H9 (cell line): ENCODE data around the gene PARD3. TPM values are rescaled to one million over a fixed set of nuclear protein-coding genes. Genes with fewer than 3 reads are reported as not detected.

Experiments
- DNase-seq: peaks from one replicate; pipeline ENCODE4 v3.0.0-alpha.2; 2017
- H2AFZ ChIP-seq: one replicate; pipeline ENCODE4 v1.6.1; 2013; ENCODE audit warnings: mild to moderate bottlenecking, low read length, control low read depth, moderate library complexity
- H2AK5ac ChIP-seq: 2 replicates; pipeline ENCODE4 v1.6.1; 2013; ENCODE audit warnings: low read length, control low read depth, mixed read lengths; ENCODE audit not compliant: insufficient read length
- H2BK120ac ChIP-seq: one replicate; pipeline ENCODE4 v1.6.1; 2013; ENCODE audit warnings: low read depth, mild to moderate bottlenecking, low read length, control low read depth, inconsistent platforms; ENCODE audit not compliant: poor library complexity, severe bottlenecking
- H2BK12ac ChIP-seq: 2 replicates; pipeline ENCODE4 v1.6.1; 2013; ENCODE audit warnings: low read length, control low read depth, mixed read lengths, low read depth; ENCODE audit not compliant: insufficient read length
- H2BK15ac ChIP-seq: 2 replicates; pipeline ENCODE4 v1.6.1; 2013; ENCODE audit warnings: low read depth, low read length, control low read depth
- H2BK20ac ChIP-seq: one replicate; pipeline ENCODE4 v1.6.1; 2013; ENCODE audit warnings: low read depth, mild to moderate bottlenecking, low read length, control low read depth, inconsistent platforms; ENCODE audit not compliant: poor library complexity, severe bottlenecking
- H2BK5ac ChIP-seq: 2 replicates; pipeline ENCODE4 v1.6.1; 2013; ENCODE audit warnings: low read length, control low read depth, mixed read lengths; ENCODE audit not compliant: insufficient read length
- H3K14ac ChIP-seq: 2 replicates; pipeline ENCODE4 v1.6.1; 2013; ENCODE audit warnings: low read length, control low read depth; ENCODE audit not compliant: insufficient read depth
- H3K18ac ChIP-seq: 2 replicates; pipeline ENCODE4 v1.6.1; 2013; ENCODE audit warnings: low read depth, mild to moderate bottlenecking, mixed read lengths, low read length, control low read depth; ENCODE audit not compliant: insufficient read length
- H3K23ac ChIP-seq: 2 replicates; pipeline ENCODE4 v1.6.1; 2013; ENCODE audit warnings: low read length, control low read depth, mixed read lengths, low read depth; ENCODE audit not compliant: insufficient read length
- H3K23me2 ChIP-seq: 2 replicates; pipeline ENCODE4 v1.6.1; 2013; ENCODE audit warnings: low read depth, mild to moderate bottlenecking, mixed read lengths, low read length, control low read depth; ENCODE audit not compliant: insufficient read length, poor library complexity, severe bottlenecking
- H3K27ac ChIP-seq: 2 replicates; pipeline ENCODE4 v1.5.1; 2013; ENCODE audit warnings: low read length, control low read depth, mixed read lengths, low read depth; ENCODE audit not compliant: insufficient read length
- H3K27me3 ChIP-seq: 2 replicates; pipeline ENCODE4 v1.6.1; 2013; ENCODE audit warnings: low read length, control low read depth, inconsistent platforms; ENCODE audit not compliant: insufficient read depth
- H3K4ac ChIP-seq: 2 replicates; pipeline ENCODE4 v1.6.1; 2013; ENCODE audit warnings: low read depth, mild to moderate bottlenecking, control low read depth, inconsistent platforms, low read length, moderate library complexity
- H3K4me1 ChIP-seq: 2 replicates; pipeline ENCODE4 v1.6.1; 2013; ENCODE audit warnings: low read length, control low read depth, inconsistent platforms; ENCODE audit not compliant: insufficient read depth
- H3K4me2 ChIP-seq: 2 replicates; pipeline ENCODE4 v1.6.1; 2013; ENCODE audit warnings: low read length, control low read depth, mixed read lengths; ENCODE audit not compliant: insufficient read length, insufficient read depth
- H3K56ac ChIP-seq: 2 replicates; pipeline ENCODE4 v1.6.1; 2013; ENCODE audit warnings: low read depth, mild to moderate bottlenecking, mixed read lengths, low read length, control low read depth; ENCODE audit not compliant: insufficient read length
- H3K79me1 ChIP-seq: 2 replicates; pipeline ENCODE4 v1.6.1; 2013; ENCODE audit warnings: low read depth, mild to moderate bottlenecking, moderate library complexity, low read length, control low read depth, inconsistent platforms; ENCODE audit not compliant: insufficient read depth, poor library complexity, severe bottlenecking
- H3K79me2 ChIP-seq: 2 replicates; pipeline ENCODE4 v1.6.1; 2013; ENCODE audit warnings: low read length, control low read depth, inconsistent platforms; ENCODE audit not compliant: insufficient read depth
- H3K9ac ChIP-seq: 2 replicates; pipeline ENCODE4 v1.6.1; 2013; ENCODE audit warnings: low read length, control low read depth, mixed read lengths; ENCODE audit not compliant: insufficient read length; ENCODE audit errors: extremely low read depth
- H3K9me3 ChIP-seq: one replicate; pipeline ENCODE4 v1.6.1; 2013; ENCODE audit warnings: low read depth, low read length, inconsistent platforms; ENCODE audit not compliant: control insufficient read depth
- H3T11ph ChIP-seq: one replicate; pipeline ENCODE4 v1.6.1; 2013; ENCODE audit warnings: mild to moderate bottlenecking, low read length, control low read depth, inconsistent platforms
- H4K20me1 ChIP-seq: one replicate; pipeline ENCODE4 v1.6.1; 2013; ENCODE audit not compliant: control insufficient read depth, insufficient read length, insufficient read depth
- H4K5ac ChIP-seq: 2 replicates; pipeline ENCODE4 v1.6.1; 2013; ENCODE audit warnings: low read depth, mild to moderate bottlenecking, mixed read lengths, low read length, control low read depth; ENCODE audit not compliant: insufficient read length
- H4K8ac ChIP-seq: replicated peaks from 2 replicates; pipeline ENCODE4 v1.6.1; 2013; ENCODE audit warnings: low read length, control low read depth, mixed read lengths, low read depth; ENCODE audit not compliant: insufficient read length
- H4K91ac ChIP-seq: 2 replicates; pipeline ENCODE4 v1.6.1; 2013; ENCODE audit warnings: low read depth, mild to moderate bottlenecking, moderate library complexity, mixed read lengths, low read length, control low read depth; ENCODE audit not compliant: insufficient read length
- H3K27ac Mint-ChIP-seq, 3 experiments: 2 replicates in 2 of 3; 3 replicates in 1 of 3; pipeline ENCODE4 v1.8.0; 2020 to 2021; ENCODE audit warnings: mixed read lengths in 3 of 3, mild to moderate bottlenecking in 1 of 3, moderate library complexity in 1 of 3
- H3K27me3 Mint-ChIP-seq: 2 replicates; pipeline ENCODE4 v1.8.0; 2021; ENCODE audit warnings: low read depth, mild to moderate bottlenecking, moderate library complexity, mixed read lengths
- H3K36me3 Mint-ChIP-seq, 3 experiments: 2 replicates in 2 of 3; 3 replicates in 1 of 3; pipeline ENCODE4 v1.8.0; 2020 to 2021; ENCODE audit warnings: low read depth in 3 of 3, mixed read lengths in 3 of 3; ENCODE audit not compliant: insufficient read depth in 1 of 3
- H3K4me1 Mint-ChIP-seq, 2 experiments: 2 replicates each; pipeline ENCODE4 v1.8.0; 2020; ENCODE audit warnings: mixed read lengths in 2 of 2
- H3K4me3 Mint-ChIP-seq, 2 experiments: 2 replicates in 1 of 2; 3 replicates in 1 of 2; pipeline ENCODE4 v1.8.0; 2020 to 2021; ENCODE audit warnings: mild to moderate bottlenecking in 2 of 2, mixed read lengths in 2 of 2, moderate library complexity in 1 of 2
- H3K9me3 Mint-ChIP-seq, 2 experiments: 2 replicates in 1 of 2; 3 replicates in 1 of 2; pipeline ENCODE4 v1.8.0; 2020; ENCODE audit warnings: mild to moderate bottlenecking in 2 of 2, mixed read lengths in 2 of 2, moderate library complexity in 1 of 2
- CTCF ChIP-seq: fragments of 200-600 bp; sonication (generic); conservative IDR thresholded peaks from 3 replicates; pipeline ENCODE4 v1.8.0; 2021; ENCODE audit warnings: antibody characterized with exemption, mild to moderate bottlenecking
- WGBS: extraction: QIAGEN DNeasy Blood & Tissue Kit; methylation state at CpG from one replicate; pipeline ENCODE4 v1.1.7; 2013; ENCODE audit warnings: missing lambda C conversion rate, low lambda C conversion rate, mixed read lengths; ENCODE audit not compliant: insufficient read length; ENCODE audit errors: extremely low coverage; 5-methylcytosine and 5-hydroxymethylcytosine counted together
- total RNA-seq: library from RNA; stranded (reverse); gene quantifications from 2 replicates; pipeline ENCODE4 v1.2.1, GENCODE V29; 2021

PARD3 gene
- total RNA-seq, 1 experiment from 2014 or later, result 44.7 TPM

GRCh38 chr10:34141032-34141680, 673.9 kb downstream of the PARD3 start:
- Mint-ChIP-seq H3K9me3 (no peaks in the 10 kb centered on the region), H3K27me3 (no peaks in the 10 kb centered on the region; the same call in 1 of the 2 replicates), H3K27ac (no peak overlapping the region), H3K4me1 (peaks cover 16 to 18% of the 10 kb centered on the region in 2 experiments), H3K4me3 (no peak overlapping the region), H3K36me3 (no peaks in the 10 kb centered on the region)
- Histone ChIP-seq H3K23ac (no peak overlapping the region), H3K56ac (no peak overlapping the region), H2BK20ac (no peak overlapping the region), H4K8ac (no peak overlapping the region), H3K4me1 (no peaks in the 10 kb centered on the region), H3K27ac (no peak overlapping the region), H4K5ac (no peak overlapping the region), H3K18ac (no peak overlapping the region), H2AFZ (no peak overlapping the region), H3K79me2 (no peaks in the 10 kb centered on the region), H3K79me1 (no peaks in the 10 kb centered on the region), H3K4me2 (no peak overlapping the region), H3K23me2 (peaks cover 3% of the 10 kb centered on the region), H4K20me1 (no peaks in the 10 kb centered on the region), H3K9ac (no peak overlapping the region), H2BK15ac (no peak overlapping the region), H2BK120ac (no peak overlapping the region), H3K14ac (no peak overlapping the region), H3K4ac (no peak overlapping the region), H3K9me3 (no peaks in the 10 kb centered on the region), H4K91ac (no peak overlapping the region), H3K27me3 (no peaks in the 10 kb centered on the region), H3T11ph (no peak overlapping the region), H2BK12ac (no peak overlapping the region), H2BK5ac (no peak overlapping the region), H2AK5ac (no peak overlapping the region)
- no CpG with 5 or more reads among the region's 2 CpGs for WGBS
- TF ChIP-seq CTCF, result no peak
- no peak for DNase-seq
